Ovary (tissue), 9 donors: ENCODE data around the gene LZTFL1. TPM values are rescaled to one million over a fixed set of nuclear protein-coding genes. Genes with fewer than 3 reads are reported as not detected.
A peak's percentile ranks its signal among the peaks of the same experiment; 100 is the strongest.

Experiments used
- DNase-seq, 5 donors: peaks; one replicate each; pipeline ENCODE4 v3.0.0-alpha.2; 2019 to 2020
- H3K27ac ChIP-seq, 2 donors: fragments of 200-600 bp; one replicate each; pipeline versions ENCODE4 v1.5.1 to v1.8.0; 2019 to 2022
- H3K27me3 ChIP-seq: fragments of 200-600 bp; one replicate; pipeline ENCODE4 v1.8.0; 2022
- H3K36me3 ChIP-seq: fragments of 200-600 bp; sonication (generic); one replicate; pipeline ENCODE4 v1.5.1; 2019
- H3K4me1 ChIP-seq: one replicate; pipeline ENCODE4 v1.8.1; 2013; ENCODE audit warnings: mild to moderate bottlenecking, moderate library complexity; ENCODE audit not compliant: insufficient read depth
- H3K4me3 ChIP-seq: fragments of 200-600 bp; sonication (generic); one replicate; pipeline ENCODE4 v1.5.1; 2017
- H3K9me3 ChIP-seq, 2 donors: fragments of 200-600 bp in 1 of 2; sonication (generic) in 1 of 2; one replicate each; pipeline versions ENCODE4 v1.5.1 to v1.8.1; 2013 to 2019; ENCODE audit warnings: mild to moderate bottlenecking in 1 of 2, moderate library complexity in 1 of 2
- CTCF ChIP-seq, 3 donors: fragments of 450-650 bp in 2 of 3; fragments of 200-600 bp in 1 of 3; IDR thresholded peaks; one replicate each; pipeline versions ENCODE4 v1.5.1 to v1.8.0; 2016 to 2022; ENCODE audit warnings: antibody characterized with exemption in 3 of 3, mild to moderate bottlenecking in 1 of 3
- EP300 ChIP-seq: sonication (generic); formaldehyde crosslinking; IDR thresholded peaks from one replicate; pipeline ENCODE4 v1.6.1; 2017; ENCODE audit warnings: antibody characterized with exemption
- POLR2A ChIP-seq: fragments of 450-650 bp; IDR thresholded peaks from one replicate; pipeline ENCODE4 v1.6.1; 2017; ENCODE audit warnings: antibody characterized with exemption, mild to moderate bottlenecking, moderate library complexity
- WGBS, 3 donors: extraction: QIAGEN DNeasy Blood & Tissue Kit in 1 of 3; methylation state at CpG; one replicate each; pipeline versions ENCODE4 v1.1.5 to v1.1.7; 2013 to 2017; 5-methylcytosine and 5-hydroxymethylcytosine counted together
- intact Hi-C, 4 donors: fragments of 100-400 bp; cut with DNase I; formaldehyde crosslinking; loops; one replicate each; pipeline versions ENCODE4 v1.11.0 to v1.15.1; 2022 to 2023
- polyA plus RNA-seq, 2 donors: library from polyadenylated mRNA; stranded (reverse); fragments of 200-250 nt in 1 of 2; fragments of 350-450 nt in 1 of 2; fragmentation: Illumina TruSeq in 1 of 2; extraction: RNeasy Lipid Tissue Mini Kit (QIAGEN cat#74804) in 1 of 2; gene quantifications; one replicate each; pipeline ENCODE4 v1.2.3, GENCODE V29; 2013 to 2014
- total RNA-seq, 7 donors: library from RNA; depleted of rRNA in 2 of 7; stranded (reverse); fragments of >200 nt in 2 of 7; fragmentation: NEBNext Ultra II Directional in 3 of 7; extraction: Animal tissue kit (Norgen Biotek cat#: 25700) in 3 of 7; gene quantifications; one replicate each; pipeline versions ENCODE4 v1.1.0 to v1.2.4, GENCODE V29; 2016 to 2023
- donor health status: DM: no; HTN: no; CAD: no; lungs with moderate emphysema.
- donor health status: DM: no; HTN: no; CAD: no.
- donor health status: Bipolar disorder and iron deficiency.
- donor health status: DM: yes; HTN: yes; CAD: no.
- donor health status: DM: no; HTN: no; CAD: no.
- donor health status: DM: yes; HTN: yes; CAD: no.

LZTFL1 gene
- total and polyA plus RNA-seq, 9 donors, result 12.3 to 30.6 (median 17.3) TPM

- no peaks in the 10 kb centered on the region for H3K27me3 ChIP-seq
- no peaks in the 10 kb centered on the region for H3K36me3 ChIP-seq
- intact Hi-C loops, result no loop called here
- H3K9me3 ChIP-seq, result no peaks in the 10 kb centered on the region
- no peak overlapping the region for H3K4me3 ChIP-seq
- TF ChIP-seq EP300, result no peak
- TF ChIP-seq CTCF (IDR thresholded peaks at IDR 0.05), result no peak
- TF ChIP-seq POLR2A, result no peak
- DNase-seq, result no peak
- 26 to 50% (median 42%) methylated on average over 10 of the region's 10 CpGs for WGBS, 3 donors
- no peak overlapping the region for H3K27ac ChIP-seq
- no peaks in the 10 kb centered on the region for H3K4me1 ChIP-seq
Measured at GRCh38 chr3:45807681-45808540, 34.0 kb downstream of the LZTFL1 start.

GRCh38 chr3:45807133-45807532, 34.8 kb downstream of the LZTFL1 start:
- intact Hi-C loops, result no loop called here
- H3K27ac ChIP-seq, result no peak overlapping the region
- TF ChIP-seq CTCF (IDR thresholded peaks at IDR 0.05), result no peak
- 52 to 63% (median 60%) methylated on average over 3 of the region's 3 CpGs for WGBS, 3 donors
- no peak overlapping the region for H3K4me3 ChIP-seq
- H3K4me1 ChIP-seq, result no peaks in the 10 kb centered on the region
- no peaks in the 10 kb centered on the region for H3K36me3 ChIP-seq
- no peaks in the 10 kb centered on the region for H3K27me3 ChIP-seq
- DNase-seq, result no peak
- no peaks in the 10 kb centered on the region for H3K9me3 ChIP-seq

- H3K9me3 ChIP-seq, result no peaks in the 10 kb centered on the region
- no peak overlapping the region for H3K4me3 ChIP-seq
- H3K27me3 ChIP-seq, result no peaks in the 10 kb centered on the region
- no peaks in the 10 kb centered on the region for H3K4me1 ChIP-seq
- no peak for DNase-seq
- WGBS, 3 donors, result 92 to 99% (median 95%) methylated on average over 3 of the region's 3 CpGs
- intact Hi-C loops, result no loop called here
- no peaks in the 10 kb centered on the region for H3K36me3 ChIP-seq
- no peak overlapping the region for H3K27ac ChIP-seq
- TF ChIP-seq EP300, result no peak
- TF ChIP-seq POLR2A, result no peak
- no peak for TF ChIP-seq CTCF (IDR thresholded peaks at IDR 0.05)
Measured at GRCh38 chr3:45806072-45806471, 35.8 kb downstream of the LZTFL1 start.

- intact Hi-C loops, result no loop called here
- no peak overlapping the region for H3K27ac ChIP-seq
- TF ChIP-seq POLR2A (no peak), EP300 (no peak), CTCF (IDR thresholded peaks at IDR 0.05) (no peak)
- H3K9me3 ChIP-seq, result no peaks in the 10 kb centered on the region
- H3K4me1 ChIP-seq, result no peaks in the 10 kb centered on the region
- no peaks in the 10 kb centered on the region for H3K36me3 ChIP-seq
- H3K27me3 ChIP-seq, result no peaks in the 10 kb centered on the region
- DNase-seq, result peak in 1 of 5 donors; percentile 20
- WGBS, 3 donors, result 91 to 92% (median 92%) methylated on average over 5 of the region's 5 CpGs
- no peak overlapping the region for H3K4me3 ChIP-seq
Measured at GRCh38 chr3:45803252-45803935, 38.5 kb downstream of the LZTFL1 start.
